WI38 (cell line): Measurements from ENCODE around the gene PLCL1.

Experiments
- H3K4me3 ChIP-seq: 2 replicates; pipeline ENCODE4 v1.5.1; 2011; ENCODE audit warnings: low read depth, mild to moderate bottlenecking, control low read depth, low read length
- TF ChIP-seq, protein P1 (sequence below): IDR thresholded peaks from 2 replicates; pipeline ENCODE4 v1.5.1; 2012; ENCODE audit warnings: low read depth, mild to moderate bottlenecking, control low read depth, low read length

PLCL1 gene

DNA sequence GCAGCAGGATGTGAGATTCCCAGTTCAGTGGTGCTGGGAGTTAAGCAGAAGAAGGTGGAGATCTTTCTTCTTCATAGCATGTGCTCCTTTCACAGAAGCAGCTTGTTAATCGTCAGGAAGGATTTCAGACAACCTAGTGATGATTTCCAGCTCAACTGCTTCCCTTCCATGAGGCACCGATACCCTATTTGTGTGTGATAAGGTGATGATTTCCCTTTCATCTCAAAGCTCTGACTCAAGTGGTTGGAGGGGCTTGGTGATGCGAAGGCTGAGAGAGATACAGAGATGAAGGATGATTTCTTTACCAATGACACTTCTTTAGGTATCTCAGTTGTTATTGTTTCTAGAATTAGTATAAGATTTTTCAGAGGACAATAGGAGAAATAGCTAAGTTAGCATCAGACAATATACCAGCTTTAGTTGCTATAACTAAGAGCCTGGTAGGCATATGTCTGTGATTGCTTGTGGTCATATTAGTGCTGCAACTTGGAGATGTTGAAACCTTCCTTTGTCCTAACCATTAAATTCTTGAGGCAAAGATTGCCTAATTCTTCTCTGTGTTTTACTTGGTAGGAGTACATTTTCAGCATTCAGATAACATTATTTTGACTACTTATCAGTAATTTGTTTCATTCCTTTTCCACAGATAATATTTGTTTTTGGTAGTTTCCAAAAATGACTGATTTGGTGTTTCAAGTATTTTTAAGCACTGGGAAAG lies 111.3 kb downstream of the PLCL1 start:
- TF ChIP-seq, protein P1, sequence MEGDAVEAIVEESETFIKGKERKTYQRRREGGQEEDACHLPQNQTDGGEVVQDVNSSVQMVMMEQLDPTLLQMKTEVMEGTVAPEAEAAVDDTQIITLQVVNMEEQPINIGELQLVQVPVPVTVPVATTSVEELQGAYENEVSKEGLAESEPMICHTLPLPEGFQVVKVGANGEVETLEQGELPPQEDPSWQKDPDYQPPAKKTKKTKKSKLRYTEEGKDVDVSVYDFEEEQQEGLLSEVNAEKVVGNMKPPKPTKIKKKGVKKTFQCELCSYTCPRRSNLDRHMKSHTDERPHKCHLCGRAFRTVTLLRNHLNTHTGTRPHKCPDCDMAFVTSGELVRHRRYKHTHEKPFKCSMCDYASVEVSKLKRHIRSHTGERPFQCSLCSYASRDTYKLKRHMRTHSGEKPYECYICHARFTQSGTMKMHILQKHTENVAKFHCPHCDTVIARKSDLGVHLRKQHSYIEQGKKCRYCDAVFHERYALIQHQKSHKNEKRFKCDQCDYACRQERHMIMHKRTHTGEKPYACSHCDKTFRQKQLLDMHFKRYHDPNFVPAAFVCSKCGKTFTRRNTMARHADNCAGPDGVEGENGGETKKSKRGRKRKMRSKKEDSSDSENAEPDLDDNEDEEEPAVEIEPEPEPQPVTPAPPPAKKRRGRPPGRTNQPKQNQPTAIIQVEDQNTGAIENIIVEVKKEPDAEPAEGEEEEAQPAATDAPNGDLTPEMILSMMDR = no peak

GRCh38 chr2:197919487-197919886 lies 115.1 kb downstream of the PLCL1 start:
- TF ChIP-seq, protein P1 = no peak
- no peak overlapping the region for H3K4me3 ChIP-seq

More for the DNA sequence above, 111.3 kb downstream of the PLCL1 start:
- H3K4me3 ChIP-seq = no peak overlapping the region

- TF ChIP-seq, protein P1 = no peak
- H3K4me3 ChIP-seq = no peak overlapping the region
Measured at GRCh38 chr2:197920088-197920487, 115.7 kb downstream of the PLCL1 start.

DNA sequence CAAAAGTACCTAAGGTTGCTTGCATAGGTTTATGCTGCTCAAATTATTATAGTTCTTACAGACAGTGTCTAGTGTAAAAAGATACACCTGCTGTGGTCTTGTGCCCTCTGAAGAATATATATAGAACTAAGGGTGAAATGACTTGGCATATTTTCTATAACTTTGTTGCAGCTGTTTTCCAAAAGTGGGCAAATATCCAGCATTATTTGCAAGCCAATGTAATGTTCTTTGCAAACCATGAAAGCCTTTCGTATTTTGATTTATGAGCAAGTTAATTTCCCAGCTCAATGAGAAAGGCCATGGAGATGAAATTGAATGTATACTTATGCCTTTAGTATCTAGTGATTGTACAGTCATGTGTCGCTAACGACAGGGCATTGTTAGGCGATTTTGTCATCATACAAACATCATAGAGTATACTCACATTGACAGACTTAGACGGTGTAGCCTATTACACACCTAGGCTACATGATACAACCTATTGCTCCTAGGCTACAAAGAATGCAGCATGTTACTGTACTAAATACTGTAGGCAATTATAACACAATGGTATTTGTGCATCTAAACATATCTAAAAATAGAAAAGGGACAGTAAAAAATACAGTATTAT lies 116.3 kb downstream of the PLCL1 start:
- TF ChIP-seq, protein P1 = no peak
- no peak overlapping the region for H3K4me3 ChIP-seq

DNA sequence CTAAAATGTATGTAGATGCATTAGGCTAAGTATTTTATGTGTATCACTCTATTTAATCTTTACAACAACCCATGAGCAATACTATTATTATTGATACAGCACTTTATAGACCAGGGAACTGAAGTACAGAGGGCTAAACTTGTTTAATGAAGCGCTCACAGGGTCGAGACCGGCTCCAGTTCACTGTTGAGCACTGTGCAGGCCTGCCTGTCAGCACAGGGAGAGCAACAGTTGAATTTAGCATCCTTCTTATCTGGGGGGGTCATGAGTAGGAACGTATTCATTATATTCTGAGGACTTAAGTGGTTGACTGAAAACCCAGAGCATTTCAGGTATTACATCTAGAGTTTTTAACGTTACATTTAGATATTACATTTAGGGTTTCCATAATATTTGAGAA lies 120.1 kb downstream of the PLCL1 start:
- TF ChIP-seq, protein P1 = no peak
- H3K4me3 ChIP-seq = no peak overlapping the region

DNA sequence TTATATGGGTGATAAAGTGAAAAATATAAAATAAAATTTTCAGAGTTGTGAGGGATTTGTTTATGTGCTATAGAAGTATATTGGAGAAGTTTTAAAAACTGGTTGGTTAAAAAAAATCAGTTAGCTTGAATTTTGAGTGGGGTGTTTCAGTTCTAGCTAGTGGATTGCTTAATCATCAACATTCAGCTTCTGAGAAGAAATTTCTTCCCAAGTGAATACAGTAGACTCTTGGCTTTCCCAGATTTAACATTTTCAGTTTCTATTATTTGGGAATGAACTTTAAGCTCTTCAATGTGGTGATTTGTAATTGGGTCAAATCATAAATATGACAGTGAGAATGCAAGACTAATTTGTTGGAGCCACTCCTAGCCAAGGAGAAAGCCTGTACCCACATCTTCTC lies 120.8 kb downstream of the PLCL1 start:
- H3K4me3 ChIP-seq = no peak overlapping the region
- TF ChIP-seq, protein P1 = no peak

- no peak overlapping the region for H3K4me3 ChIP-seq
- TF ChIP-seq, protein P1 = no peak
Measured at GRCh38 chr2:197925976-197926375, 121.6 kb downstream of the PLCL1 start.
